Measurements from ENCODE around the gene SMIM1.
"Not testable (repeated sequence)": the region's sequence is repeated elsewhere in the genome, so short reads cannot be mapped to it uniquely, and the experiment has no call there.

Gene SMIM1

DNA sequence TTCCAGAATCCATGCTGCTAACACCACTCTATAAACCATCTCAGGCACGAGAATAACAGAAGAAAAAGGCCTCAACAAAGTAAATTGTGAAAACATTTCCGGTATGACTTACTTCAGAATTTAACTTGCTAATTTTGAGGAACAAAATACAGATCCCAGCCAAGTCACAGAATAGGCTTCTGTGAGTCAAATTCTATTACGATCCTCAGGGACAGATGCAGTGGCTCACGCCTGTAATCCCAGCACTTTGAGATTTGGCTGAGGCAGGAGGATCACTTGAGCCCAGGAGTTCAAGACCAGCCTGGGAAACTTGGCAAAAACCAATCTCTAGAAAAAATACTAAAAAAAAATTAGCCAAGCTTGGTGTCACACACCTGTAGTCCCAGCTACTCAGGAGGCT lies 29.1 kb upstream of the SMIM1 start:
- Histone ChIP-seq H3K27me3 (ENCODE audit: insufficient read depth, low read length) (no peaks in the 10 kb centered on the region), H2AFZ (ENCODE audit: low read depth, low read length) (no peak overlapping the region), H3K4me3 (ENCODE audit: low read length) (no peak overlapping the region), H3K9me3 (ENCODE audit: low read length) (no peaks in the 10 kb centered on the region), H3K4me1 (ENCODE audit: insufficient read depth, low read length) (peaks cover 13% of the 10 kb centered on the region), H3K36me3 (ENCODE audit: insufficient read depth, low read length) (peaks cover 47% of the 10 kb centered on the region)

DNA sequence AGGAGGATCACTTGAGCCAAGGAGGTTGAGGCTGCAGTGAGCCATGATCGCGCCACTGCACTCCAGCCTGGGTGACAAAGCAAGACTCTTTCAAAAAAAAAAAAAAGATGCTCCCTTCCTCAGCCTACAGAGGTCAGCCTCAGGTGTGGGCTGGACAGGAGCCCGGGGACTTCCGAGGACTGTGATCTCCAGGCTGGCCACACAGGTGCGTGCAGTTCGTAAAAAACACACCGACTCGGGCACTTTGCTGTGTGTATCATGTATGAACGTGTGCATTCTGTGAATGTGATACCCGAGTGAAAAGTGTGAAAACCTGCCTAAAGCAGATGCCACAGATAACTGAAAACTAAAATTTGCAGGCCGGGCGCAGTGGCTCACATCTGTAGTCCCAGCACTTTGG lies 28.7 kb upstream of the SMIM1 start:
- Histone ChIP-seq H2AFZ (ENCODE audit: low read depth, low read length) (no peak overlapping the region), H3K36me3 (ENCODE audit: insufficient read depth, low read length) (peaks cover 43% of the 10 kb centered on the region), H3K27me3 (ENCODE audit: insufficient read depth, low read length) (no peaks in the 10 kb centered on the region), H3K4me3 (ENCODE audit: low read length) (no peak overlapping the region), H3K9me3 (ENCODE audit: low read length) (no peaks in the 10 kb centered on the region), H3K4me1 (ENCODE audit: insufficient read depth, low read length) (peaks cover 13% of the 10 kb centered on the region)

DNA sequence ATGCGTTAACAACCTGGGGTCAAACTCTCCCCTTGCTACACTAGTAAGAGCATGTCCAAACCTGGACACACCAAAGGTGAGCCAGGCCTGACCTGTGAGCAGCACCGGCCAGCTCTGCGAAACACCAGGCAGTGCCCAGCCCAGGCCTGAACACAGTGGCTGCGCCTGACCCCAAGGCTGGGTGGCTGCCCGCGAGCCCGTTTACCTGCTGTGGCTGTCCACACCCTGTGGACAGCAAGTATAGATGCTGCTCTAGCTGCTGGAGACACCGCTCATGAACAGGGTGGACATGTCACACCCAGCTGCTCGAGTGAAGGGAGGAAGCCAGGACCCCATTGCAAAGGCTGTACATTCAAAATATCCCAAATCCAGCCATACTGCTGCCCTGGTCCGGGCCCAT lies 27.9 kb upstream of the SMIM1 start:
- Histone ChIP-seq H3K4me1 (ENCODE audit: insufficient read depth, low read length) (peaks cover 13% of the 10 kb centered on the region), H3K9me3 (ENCODE audit: low read length) (no peaks in the 10 kb centered on the region), H2AFZ (ENCODE audit: low read depth, low read length) (no peak overlapping the region), H3K36me3 (ENCODE audit: insufficient read depth, low read length) (peaks cover 37% of the 10 kb centered on the region), H3K27me3 (ENCODE audit: insufficient read depth, low read length) (no peaks in the 10 kb centered on the region), H3K4me3 (ENCODE audit: low read length) (no peak overlapping the region)

DNA sequence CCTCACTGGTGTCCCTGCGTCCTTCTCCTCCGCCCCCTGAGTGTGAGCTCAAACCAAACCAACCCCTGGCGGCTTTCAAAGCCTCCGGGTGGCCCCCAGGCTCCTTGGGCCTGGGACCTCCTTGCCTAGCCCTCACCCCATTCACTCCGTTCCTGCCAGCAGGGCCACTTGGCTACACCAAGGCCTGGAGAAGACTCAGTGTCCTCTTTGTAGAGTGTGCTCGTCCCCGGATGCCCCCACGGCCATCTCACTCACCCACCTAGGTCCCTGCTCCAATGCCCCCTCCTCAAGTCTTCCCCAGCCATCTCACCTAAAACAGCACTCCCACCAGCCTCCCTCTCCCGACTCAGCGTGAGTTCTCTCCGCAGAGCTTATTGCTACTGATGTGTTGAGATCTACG lies 27.5 kb upstream of the SMIM1 start:
- peaks cover 13% of the 10 kb centered on the region for H3K4me1 ChIP-seq (ENCODE audit: insufficient read depth, low read length)
- no peak overlapping the region for H3K4me3 ChIP-seq (ENCODE audit: low read length)
- H3K27me3 ChIP-seq (ENCODE audit: insufficient read depth, low read length), result no peaks in the 10 kb centered on the region
- no peaks in the 10 kb centered on the region for H3K9me3 ChIP-seq (ENCODE audit: low read length)
- H2AFZ ChIP-seq (ENCODE audit: low read depth, low read length), result no peak overlapping the region
- H3K36me3 ChIP-seq (ENCODE audit: insufficient read depth, low read length), result peaks cover 33% of the 10 kb centered on the region

DNA sequence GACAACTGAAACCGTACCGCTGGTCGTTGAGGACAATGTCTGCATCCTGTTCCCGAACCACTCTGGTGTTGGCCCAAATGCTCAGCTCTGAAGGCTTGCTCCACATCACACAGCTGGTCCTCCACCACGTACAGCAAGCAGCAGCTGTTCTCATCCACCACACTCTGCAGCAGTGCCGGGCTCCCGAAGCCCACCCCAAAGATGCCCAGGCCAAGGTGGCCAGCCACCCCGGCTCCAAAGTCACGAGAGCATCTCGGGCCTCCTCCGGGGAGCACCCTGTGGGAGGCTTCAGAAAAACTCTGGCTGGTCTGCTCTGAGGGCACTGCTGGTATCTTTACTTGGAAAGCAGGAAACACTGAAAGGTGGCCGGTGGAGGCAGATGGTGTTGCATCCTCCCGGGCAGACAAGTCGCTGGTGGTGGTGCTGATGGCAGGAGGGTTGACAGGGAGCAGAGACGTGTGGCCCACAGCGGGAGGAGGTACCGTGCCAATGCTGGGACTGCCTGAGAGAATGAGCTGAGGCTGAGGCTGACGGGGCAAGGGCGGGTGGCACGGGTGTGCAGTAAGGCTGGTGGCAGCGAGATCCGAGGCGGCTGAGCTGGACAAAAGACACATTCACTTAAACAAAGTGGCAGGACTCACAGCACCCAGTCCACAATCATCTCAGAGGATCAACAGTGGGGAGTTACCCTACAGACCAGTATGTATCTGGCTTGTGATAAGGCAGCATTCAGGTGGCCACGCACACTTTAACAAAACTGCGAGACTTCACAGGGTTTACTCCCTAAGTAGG lies 26.8 kb upstream of the SMIM1 start:
- H2AFZ ChIP-seq (ENCODE audit: low read depth, low read length), result no peak overlapping the region
- peaks cover 6% of the 10 kb centered on the region for H3K27me3 ChIP-seq (ENCODE audit: insufficient read depth, low read length)
- peaks cover 28% of the 10 kb centered on the region for H3K36me3 ChIP-seq (ENCODE audit: insufficient read depth, low read length)
- peak overlapping the region; percentile 79 for H3K4me3 ChIP-seq (ENCODE audit: low read length)
- H3K4me1 ChIP-seq (ENCODE audit: insufficient read depth, low read length), result peaks cover 13% of the 10 kb centered on the region
- no peaks in the 10 kb centered on the region for H3K9me3 ChIP-seq (ENCODE audit: low read length)

DNA sequence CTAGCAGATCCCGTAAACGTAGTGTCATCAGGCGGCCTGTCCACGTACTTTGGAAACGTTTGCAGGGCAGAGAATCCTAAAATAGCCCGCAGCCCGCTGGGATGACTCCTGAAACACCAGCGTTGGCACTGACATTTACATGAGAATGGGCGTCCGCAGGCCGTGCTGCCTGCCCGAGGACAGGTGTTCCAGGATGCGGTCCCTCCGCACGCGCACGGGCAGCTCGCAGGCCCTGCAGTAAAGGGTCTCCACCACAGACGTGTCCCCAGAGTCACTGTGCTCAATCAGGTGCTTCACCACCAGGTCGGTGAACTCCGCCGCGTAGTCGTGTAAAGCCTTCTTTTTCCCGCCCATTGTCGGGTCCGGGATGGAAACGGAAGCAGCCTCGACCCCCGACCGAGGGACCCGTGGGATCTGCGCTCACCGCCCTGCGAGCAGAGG lies 26.1 kb upstream of the SMIM1 start:
- Histone ChIP-seq H3K4me1 (ENCODE audit: insufficient read depth, low read length) (peaks cover 13% of the 10 kb centered on the region), H3K4me3 (ENCODE audit: low read length) (peak overlapping the region; percentile 79), H3K36me3 (ENCODE audit: insufficient read depth, low read length) (peaks cover 26% of the 10 kb centered on the region), H3K27me3 (ENCODE audit: insufficient read depth, low read length) (peaks cover 8% of the 10 kb centered on the region), H3K9me3 (ENCODE audit: low read length) (no peaks in the 10 kb centered on the region), H2AFZ (ENCODE audit: low read depth, low read length) (peak overlapping the region; percentile 78)

DNA sequence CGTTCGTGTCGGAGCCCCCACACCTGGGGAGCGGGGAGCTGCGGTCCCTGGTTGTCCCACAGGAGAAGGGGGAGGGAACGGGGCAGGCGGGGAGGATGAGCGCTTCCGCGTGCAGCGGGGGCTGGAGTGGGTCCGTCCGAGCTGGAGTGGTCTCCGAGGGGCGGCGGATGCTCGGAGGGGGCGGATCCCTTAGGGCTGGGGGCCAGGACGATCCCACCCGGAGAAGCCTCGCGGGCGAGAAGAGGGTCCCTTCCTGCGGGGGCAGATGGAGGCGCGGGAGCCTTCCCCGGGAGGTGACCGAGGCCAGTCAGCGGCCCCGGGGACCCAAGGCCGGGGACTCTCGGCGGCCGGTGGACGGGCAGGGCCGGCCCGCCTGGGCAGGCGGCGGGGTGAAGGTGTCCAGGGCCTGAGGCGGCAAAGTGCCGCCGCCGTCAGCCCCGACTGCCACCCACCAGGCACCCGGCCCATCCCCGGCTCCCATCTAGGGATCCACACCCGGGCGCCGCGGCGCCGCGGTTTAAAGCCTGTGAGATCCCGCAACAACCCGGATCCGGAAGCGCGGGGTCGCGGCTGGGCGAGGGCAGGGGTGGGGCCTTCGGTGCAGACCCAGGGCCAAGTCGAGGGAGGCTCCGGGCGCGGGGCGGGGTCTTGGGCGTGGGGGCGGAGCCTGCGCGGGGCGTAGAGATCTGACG lies 25.6 kb upstream of the SMIM1 start:
- peaks cover 20% of the 10 kb centered on the region for H3K36me3 ChIP-seq (ENCODE audit: insufficient read depth, low read length)
- peaks cover 13% of the 10 kb centered on the region for H3K4me1 ChIP-seq (ENCODE audit: insufficient read depth, low read length)
- peak overlapping the region; percentile 79 for H3K4me3 ChIP-seq (ENCODE audit: low read length)
- peak overlapping the region; percentile 78 for H2AFZ ChIP-seq (ENCODE audit: low read depth, low read length)
- no peaks in the 10 kb centered on the region for H3K9me3 ChIP-seq (ENCODE audit: low read length)
- peaks cover 8% of the 10 kb centered on the region for H3K27me3 ChIP-seq (ENCODE audit: insufficient read depth, low read length)

DNA sequence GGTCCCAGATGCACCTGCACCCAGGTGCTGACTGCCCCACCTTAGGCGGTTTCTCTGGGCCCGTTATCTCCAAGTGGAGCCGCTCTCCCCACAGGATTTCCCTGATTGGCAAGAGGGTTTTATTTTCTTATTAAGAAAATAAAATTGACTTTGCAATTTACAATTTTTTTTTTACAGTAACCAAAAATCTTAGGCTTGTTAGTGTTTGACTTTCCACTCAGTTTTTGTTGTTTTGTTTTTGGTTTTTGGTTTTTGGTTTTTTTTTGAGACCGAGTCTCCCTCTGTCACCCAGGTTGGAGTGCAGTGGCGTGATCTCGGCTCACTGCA lies 25.1 kb upstream of the SMIM1 start:
- H3K4me1 ChIP-seq (ENCODE audit: insufficient read depth, low read length), result peaks cover 13% of the 10 kb centered on the region
- H3K4me3 ChIP-seq (ENCODE audit: low read length), result peak overlapping the region; percentile 79
- H3K9me3 ChIP-seq (ENCODE audit: low read length), result no peaks in the 10 kb centered on the region
- peak overlapping the region; percentile 78 for H2AFZ ChIP-seq (ENCODE audit: low read depth, low read length)
- peaks cover 15% of the 10 kb centered on the region for H3K36me3 ChIP-seq (ENCODE audit: insufficient read depth, low read length)
- H3K27me3 ChIP-seq (ENCODE audit: insufficient read depth, low read length), result peaks cover 8% of the 10 kb centered on the region

DNA sequence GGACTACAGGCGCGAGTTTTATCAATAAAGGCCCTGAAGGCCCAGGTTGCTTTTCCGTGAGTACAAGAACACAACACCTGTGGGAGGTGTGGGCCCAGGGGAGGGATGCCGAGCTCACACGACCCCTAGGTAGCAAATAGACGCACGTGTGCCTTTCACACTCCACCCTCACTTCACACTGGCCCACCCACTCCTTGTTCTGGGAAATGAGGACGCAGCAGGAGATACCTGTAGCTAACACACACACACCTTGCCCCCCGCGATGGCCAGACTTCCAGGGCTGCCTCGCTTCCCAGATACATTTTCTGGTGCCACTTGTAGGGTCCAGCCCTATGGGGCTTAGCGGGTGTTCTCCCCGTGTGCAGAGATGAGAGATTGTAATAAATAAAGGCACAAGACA lies 24.6 kb upstream of the SMIM1 start:
- Histone ChIP-seq H3K4me3 (ENCODE audit: low read length) (peak overlapping the region; percentile 79), H2AFZ (ENCODE audit: low read depth, low read length) (peak overlapping the region; percentile 78), H3K9me3 (ENCODE audit: low read length) (no peaks in the 10 kb centered on the region), H3K4me1 (ENCODE audit: insufficient read depth, low read length) (peaks cover 13% of the 10 kb centered on the region), H3K27me3 (ENCODE audit: insufficient read depth, low read length) (peaks cover 8% of the 10 kb centered on the region), H3K36me3 (ENCODE audit: insufficient read depth, low read length) (peaks cover 11% of the 10 kb centered on the region)

DNA sequence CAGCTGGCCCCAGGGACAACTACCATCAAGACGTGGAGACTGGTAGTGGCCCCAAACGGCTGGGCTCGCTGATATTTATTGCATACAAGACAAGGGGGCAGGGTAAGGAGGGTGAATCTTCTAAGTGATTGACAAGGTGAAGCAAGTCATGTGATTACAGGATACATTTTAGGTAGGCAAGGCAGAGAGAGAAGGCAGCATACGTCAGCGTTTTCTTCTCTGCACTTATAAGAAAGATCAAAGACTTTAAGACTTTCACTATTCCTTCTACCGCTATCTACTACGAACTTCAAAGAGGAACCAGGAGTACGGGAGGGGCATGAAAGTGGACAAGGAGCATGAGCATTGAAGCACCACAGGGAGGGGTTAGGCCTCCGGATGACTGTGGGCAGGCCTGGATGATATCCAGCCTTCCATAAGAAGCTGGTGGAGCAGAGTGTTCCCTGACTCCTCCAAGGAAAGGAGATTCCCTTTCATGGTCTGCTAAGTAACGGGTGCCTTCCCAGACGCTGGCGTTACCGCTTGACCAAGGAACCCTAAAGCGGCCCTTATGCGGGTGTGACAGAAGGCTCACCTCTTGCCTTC lies 24.1 kb upstream of the SMIM1 start:
- not testable (repeated sequence) for H2AFZ ChIP-seq (ENCODE audit: low read depth, low read length); H3K4me3 ChIP-seq (ENCODE audit: low read length); H3K27me3 ChIP-seq (ENCODE audit: insufficient read depth, low read length); H3K9me3 ChIP-seq (ENCODE audit: low read length); H3K36me3 ChIP-seq (ENCODE audit: insufficient read depth, low read length)
- peaks cover 13% of the 10 kb centered on the region for H3K4me1 ChIP-seq (ENCODE audit: insufficient read depth, low read length)

DNA sequence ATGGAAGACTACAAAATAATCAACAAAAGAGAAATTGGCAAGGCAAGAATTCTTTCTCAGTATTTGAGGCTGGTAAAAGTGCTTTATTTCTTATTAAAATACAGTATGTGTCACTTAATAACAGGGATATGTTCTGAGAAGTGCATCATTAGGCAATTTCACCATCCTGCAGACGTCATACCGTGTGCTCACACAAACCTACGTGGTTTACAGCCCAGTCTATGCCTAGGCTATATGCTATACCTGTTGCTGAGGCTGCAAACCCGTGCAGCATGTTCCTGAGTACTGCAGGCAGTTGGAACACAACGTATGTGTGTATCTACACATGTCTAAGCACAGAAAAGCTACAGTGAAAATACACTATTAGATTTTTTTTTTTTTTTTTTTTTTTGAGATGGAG lies 23.0 kb upstream of the SMIM1 start:
- Histone ChIP-seq H3K36me3 (ENCODE audit: insufficient read depth, low read length) (peaks cover 4% of the 10 kb centered on the region), H3K27me3 (ENCODE audit: insufficient read depth, low read length) (peaks cover 8% of the 10 kb centered on the region), H3K4me3 (ENCODE audit: low read length) (no peak overlapping the region), H3K4me1 (ENCODE audit: insufficient read depth, low read length) (peaks cover 13% of the 10 kb centered on the region), H3K9me3 (ENCODE audit: low read length) (no peaks in the 10 kb centered on the region), H2AFZ (ENCODE audit: low read depth, low read length) (no peak overlapping the region)

DNA sequence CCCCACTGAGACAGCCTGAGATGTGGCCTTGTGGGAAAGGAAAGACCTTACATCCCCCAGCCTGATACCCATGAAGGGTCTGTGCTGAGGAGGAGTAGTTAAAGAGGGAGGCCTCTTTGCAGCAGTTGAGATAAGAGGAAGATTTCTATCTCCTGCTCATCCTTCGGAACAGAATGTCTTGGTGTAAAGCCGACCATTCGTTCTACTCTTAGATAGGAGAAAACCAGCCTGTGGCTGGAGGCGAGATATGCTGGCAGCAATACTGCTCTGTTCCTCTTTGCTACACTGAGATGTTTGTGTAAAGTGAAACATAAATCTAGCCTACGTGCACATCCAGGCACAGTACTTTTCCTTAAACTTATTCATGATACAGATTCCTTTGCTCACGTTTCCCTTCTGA lies 21.8 kb upstream of the SMIM1 start:
- Histone ChIP-seq H3K36me3 (ENCODE audit: insufficient read depth, low read length) (no peaks in the 10 kb centered on the region), H2AFZ (ENCODE audit: low read depth, low read length) (no peak overlapping the region), H3K4me3 (ENCODE audit: low read length) (no peak overlapping the region), H3K9me3 (ENCODE audit: low read length) (no peaks in the 10 kb centered on the region), H3K27me3 (ENCODE audit: insufficient read depth, low read length) (peaks cover 17% of the 10 kb centered on the region), H3K4me1 (ENCODE audit: insufficient read depth, low read length) (peaks cover 10% of the 10 kb centered on the region)

DNA sequence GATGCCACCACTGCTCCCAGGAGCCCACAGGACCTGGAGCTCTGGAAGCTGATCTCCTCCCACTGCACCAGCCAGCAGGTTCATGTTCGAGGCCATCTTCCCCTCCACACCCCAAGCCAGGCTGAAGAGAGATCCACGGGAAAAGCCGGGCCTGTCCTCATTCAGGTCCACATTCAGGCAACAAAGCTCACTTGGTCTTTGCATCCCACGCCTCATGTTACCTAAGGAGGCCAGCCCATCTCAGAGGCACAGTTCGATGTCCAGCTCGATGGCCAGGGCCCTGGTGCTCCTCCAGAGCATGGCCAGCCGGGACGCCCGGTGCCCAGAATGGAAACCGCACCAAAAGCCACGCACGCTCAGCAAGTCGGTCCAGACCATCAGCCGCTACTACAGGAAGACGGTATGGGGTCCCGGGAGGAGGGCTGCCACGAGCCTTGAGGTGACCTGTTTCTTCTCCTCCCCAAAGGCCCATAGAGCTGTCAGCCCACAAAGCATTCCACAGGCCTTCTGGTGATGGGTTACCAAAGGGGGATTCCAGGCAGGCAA lies 20.1 kb upstream of the SMIM1 start, which contains the start of gene CCDC27:
Gene CCDC27, plus strand, starts transcription at position 51 of the 546 bp plus-strand sequence. Its CDS starts 32 bp downstream, at position 83.
- no peaks in the 10 kb centered on the region for H3K9me3 ChIP-seq (ENCODE audit: low read length)
- peaks cover 20% of the 10 kb centered on the region for H3K27me3 ChIP-seq (ENCODE audit: insufficient read depth, low read length)
- no peaks in the 10 kb centered on the region for H3K36me3 ChIP-seq (ENCODE audit: insufficient read depth, low read length)
- no peaks in the 10 kb centered on the region for H3K4me1 ChIP-seq (ENCODE audit: insufficient read depth, low read length)
- H2AFZ ChIP-seq (ENCODE audit: low read depth, low read length), result no peak within 1 kb of the TSS
- H3K4me3 ChIP-seq (ENCODE audit: low read length), result no peak within 1 kb of the TSS
